Activated T-helper 9 cell treated with anti-CD3 and anti-CD28 coated beads, Interleukin-2, amount 50 U/mL, for 16 hours (primary cell): ENCODE measurements around the gene NAA25.
A peak's percentile ranks its signal among the peaks of the same experiment; 100 is the strongest.
"Not testable (repeated sequence)": the region's sequence is repeated elsewhere in the genome, so short reads cannot be mapped to it uniquely, and the experiment has no call there.

ENCODE experiments used
- DNase-seq: peaks from one replicate; pipeline ENCODE4 v3.0.0-alpha.2; 2020; ENCODE audit warnings: low read depth

NAA25 gene

DNA sequence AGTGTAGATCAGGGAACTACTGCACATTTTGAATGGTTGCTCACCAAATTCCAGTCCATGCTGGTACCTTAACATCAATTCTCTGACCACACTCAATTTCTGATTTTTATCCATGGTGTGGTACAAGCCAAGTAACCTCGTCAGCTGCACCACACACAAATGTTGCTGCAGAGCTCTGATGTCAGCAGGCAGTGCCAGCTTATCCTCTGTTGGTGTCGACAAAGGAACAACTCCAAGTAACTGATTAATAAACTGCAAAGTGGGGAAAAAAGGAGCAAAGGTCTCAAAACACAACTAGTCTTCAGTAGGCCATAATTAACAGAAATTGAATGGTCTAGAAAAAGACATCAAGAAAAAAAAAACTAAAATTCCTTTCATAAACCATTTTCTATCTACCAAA is 47.4 kb downstream of the NAA25 start:
- no peak for DNase-seq

DNA sequence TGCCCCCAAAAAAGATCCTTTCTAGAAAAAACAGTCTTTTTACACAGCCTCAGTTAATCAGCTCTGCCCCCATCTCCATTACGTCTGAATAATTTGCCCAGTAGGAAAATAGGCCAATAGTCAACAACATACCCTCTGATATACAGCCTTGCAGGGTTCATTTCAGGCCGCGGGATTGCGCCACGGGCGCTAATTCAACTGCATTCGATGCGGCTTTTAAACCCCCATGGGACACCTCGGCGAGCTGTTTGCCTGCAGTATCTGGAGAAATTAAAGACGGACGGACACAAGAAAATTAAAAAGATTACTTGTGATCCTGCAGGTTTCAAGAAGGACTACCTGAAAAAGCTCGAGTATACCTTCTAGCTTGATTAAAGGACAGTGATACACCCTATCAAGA is 59.2 kb downstream of the NAA25 start:
- DNase-seq: no peak

DNA sequence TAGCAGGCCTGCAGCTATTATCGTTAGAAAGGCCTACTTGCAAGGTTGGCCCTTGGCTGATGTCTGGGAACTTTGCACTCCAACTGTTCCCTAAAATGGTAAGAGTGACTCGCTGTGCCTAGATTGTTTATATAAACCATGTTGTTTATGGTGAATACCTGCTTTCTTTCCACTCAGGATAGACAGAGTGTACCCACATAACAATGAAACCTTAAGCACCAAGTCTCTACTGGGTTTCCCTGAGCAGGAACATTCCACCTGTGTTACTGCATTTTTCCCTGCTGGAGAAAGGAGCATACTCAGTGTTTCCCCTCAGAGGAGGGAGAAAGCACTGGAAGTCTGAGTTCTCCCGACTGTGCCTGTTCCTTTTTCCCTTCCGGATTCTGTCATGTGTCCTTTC is 62.6 kb downstream of the NAA25 start:
- DNase-seq: no peak

DNA sequence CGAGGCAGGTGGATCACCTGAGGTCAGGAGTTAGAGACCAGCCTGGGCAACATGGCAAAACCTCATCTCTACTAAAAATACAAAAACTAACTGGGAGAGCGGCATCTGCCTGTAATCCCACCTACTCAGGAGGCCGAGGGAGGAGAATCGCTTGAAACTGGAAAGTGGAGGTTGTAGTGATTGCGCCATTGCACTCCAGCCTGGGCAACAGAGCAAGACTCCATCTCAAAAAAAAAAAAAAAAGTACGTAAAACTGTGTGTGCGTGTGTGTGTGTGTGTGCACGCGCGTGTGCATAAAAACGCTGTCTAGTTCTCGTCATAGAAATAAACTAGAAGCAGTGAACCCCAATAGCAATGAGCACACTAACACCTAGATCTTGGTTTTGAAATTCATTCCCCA is 72.0 kb downstream of the NAA25 start:
- not testable (repeated sequence) for DNase-seq

DNA sequence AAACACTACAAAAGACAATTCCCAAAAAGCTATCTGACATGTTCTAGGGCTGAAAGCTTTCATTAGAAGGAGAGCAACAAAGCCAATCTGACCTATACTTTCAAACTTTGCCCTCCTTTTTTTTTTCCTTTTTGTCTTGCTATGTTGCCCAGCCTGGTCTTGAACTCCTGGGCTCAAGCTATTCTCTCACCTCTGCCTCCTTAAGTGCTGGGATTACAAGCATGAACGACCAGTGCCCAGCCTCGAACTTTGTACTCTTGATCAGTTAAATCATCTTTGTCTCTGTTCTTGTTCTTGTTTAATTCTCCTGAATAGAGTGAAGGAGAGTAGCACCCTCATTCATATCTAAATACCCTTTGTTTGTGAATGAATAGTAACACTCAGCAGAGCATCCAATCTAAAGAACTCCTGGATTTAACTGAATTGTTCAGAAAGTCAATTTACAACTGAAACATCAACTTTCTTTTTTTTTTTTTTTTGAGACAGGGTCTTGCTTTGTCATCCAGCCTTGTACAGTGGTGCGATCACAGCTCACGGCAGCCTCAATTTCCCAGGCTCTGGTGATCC is 73.3 kb downstream of the NAA25 start:
- DNase-seq: no peak

DNA sequence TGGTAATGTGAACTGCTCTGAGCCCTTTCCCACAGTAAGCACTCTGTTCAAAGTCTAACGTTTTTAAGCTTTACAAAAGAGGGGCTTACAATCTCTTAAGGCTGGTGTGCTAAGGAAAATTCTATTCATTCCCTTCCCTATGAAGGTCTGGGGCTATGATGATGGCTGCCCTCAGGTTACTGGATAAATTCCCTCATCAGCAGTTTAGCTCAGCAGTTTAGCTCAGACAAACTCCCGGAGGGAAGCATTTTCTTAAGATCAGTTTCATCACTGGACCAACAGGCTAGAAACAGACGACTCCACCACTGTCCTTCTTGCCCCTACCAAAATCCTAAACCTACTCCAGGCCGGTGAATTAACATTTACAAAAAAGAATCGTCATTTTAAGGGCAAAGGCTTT is 76.3 kb downstream of the NAA25 start:
- DNase-seq: no peak

DNA sequence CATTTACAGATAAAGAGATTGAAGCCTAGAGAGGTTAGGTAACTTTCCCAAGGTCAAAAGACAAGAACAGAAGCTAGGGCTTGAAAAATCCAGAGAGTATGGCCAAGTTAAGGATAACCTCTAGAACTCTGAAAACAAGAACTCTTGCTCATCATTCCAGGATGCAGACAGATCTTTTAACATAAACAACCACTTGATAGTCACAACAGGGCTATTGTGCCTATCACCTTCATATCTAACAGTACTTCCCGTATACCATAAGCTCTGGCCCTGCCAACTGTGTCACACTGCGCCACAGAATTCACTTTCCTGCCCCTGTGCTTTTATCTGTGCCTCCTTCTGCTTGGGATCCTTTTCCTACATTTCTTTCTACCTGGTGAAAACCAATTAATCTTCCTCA is 77.1 kb downstream of the NAA25 start:
- DNase-seq: no peak

DNA sequence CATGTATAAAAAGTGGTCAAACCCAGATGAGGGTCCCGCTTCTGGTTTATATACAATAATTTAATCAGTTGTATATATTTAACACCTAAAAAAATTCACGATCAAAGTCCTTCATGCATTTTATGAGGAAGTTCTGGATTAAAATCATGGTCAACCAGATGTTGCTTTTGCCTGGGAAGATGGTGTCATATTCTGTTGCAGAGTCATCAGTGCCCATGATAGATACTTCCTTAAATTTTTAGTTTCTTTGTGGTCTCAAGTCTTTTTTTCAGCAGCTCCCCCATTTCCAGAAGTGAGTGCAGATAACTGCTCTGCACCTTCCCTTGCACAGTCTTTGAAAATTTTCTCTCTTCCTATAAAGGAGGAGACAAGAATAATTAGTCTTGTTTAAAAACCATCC is 79.3 kb downstream of the NAA25 start:
- no peak for DNase-seq

DNA sequence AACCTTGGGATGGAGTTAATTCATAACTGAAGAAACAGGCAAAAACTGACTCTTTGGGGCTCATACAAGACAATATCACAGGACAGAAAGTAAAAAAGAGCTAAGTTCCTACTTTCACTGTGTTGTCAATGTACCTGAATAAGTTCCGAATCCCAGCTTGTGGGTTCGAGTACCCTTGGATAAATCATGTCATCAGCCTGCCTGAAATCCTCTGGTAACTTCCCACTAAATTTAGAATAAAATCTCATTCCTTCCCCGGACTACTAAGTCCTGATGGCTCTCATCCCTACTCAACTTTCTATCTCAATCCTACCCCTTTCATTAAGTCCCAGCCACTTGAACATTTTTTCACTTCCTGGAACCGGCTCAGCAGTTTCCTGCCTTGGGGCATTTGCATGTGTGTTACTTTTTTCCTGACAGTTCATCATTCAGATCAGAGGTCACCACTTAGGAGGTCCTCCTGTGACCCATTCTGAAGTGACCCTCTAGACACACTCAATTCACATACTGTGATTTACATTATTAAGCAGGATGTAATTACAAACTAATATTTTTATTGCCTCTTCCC is 82.7 kb downstream of the NAA25 start:
- no peak for DNase-seq

DNA sequence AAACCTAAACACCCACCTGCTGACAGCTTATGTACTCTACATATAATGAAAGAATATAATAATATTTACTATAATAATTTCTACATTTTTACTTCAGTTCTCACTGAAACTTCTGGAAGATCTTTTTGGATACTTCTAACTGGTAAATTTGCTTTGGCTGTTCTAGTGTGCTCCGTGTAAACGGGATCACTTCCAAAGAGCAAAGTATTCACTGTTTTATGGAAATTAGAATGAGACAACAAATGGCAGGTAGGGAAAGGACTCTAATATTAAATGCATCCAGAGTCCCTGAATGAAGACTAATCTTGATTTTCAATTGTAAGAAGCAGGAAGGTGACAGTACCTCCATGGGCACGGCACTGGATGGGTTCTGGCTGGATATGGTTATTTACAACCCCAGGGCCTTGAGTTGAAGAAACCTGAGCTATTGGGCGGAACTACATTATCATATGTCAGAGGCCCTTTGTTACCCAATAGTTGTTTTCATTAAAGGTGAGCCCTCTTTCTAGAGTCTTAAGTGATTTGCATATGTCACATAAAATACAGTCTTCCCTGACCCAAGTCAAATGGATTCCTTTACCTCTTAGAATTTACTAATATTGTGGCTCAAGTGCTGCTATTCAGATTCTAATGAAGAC is 84.7 kb downstream of the NAA25 start:
- no peak for DNase-seq

DNA sequence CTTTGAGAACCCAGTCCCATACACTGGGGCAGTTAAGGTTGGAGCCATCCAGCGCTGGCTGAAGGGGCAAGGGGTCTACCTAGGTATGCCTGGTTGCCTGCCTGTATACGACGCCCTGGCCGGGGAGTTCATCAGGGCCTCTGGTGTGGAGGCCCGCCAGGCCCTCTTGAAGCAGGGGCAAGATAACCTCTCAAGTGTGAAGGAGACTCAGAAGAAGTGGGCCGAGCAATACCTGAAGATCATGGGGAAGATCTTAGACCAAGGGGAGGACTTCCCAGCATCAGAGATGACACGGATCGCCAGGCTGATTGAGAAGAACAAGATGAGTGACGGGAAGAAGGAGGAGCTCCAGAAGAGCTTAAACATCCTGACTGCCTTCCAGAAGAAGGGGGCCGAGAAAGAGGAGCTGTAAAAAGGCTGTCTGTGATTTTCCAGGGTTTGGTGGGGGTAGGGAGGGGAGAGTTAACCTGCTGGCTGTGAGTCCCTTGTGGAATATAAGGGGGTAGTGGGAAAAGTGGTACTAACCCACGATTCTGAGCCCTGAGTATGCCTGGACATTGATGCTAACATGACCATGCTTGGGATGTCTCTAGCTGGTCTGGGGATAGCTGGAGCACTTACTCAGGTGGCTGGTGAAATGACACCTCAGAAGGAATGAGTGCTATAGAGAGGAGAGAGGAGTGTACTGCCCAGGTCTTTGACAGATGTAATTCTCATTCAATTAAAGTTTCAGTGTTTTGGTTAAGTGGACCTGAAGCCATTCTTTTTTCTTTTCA is 86.2 kb downstream of the NAA25 start:
- no peak for DNase-seq

DNA sequence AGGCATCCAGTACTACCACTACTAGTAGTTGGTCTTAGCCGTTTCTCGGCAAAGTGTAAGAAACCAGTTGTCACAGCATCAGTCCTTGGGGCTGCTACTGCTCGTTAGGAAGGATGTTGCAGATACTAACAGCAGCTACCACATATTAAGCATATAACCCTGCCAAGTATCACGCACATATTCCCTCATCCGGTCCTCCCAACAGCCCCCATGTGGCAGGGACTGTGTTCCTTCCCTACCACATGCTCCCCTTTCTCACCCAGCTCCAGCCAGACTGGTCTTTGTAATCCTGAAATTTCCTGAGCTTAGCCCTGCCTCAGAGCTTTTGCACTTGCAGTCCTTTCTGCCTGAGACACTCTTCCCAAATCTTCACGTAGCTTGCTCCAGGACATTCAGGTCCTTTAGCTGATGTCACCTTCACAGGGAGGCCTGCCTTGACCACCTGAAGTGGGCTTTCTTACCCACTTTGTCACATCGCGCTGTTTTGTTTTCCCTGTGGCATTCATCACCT is 87.6 kb downstream of the NAA25 start:
- no peak for DNase-seq

DNA sequence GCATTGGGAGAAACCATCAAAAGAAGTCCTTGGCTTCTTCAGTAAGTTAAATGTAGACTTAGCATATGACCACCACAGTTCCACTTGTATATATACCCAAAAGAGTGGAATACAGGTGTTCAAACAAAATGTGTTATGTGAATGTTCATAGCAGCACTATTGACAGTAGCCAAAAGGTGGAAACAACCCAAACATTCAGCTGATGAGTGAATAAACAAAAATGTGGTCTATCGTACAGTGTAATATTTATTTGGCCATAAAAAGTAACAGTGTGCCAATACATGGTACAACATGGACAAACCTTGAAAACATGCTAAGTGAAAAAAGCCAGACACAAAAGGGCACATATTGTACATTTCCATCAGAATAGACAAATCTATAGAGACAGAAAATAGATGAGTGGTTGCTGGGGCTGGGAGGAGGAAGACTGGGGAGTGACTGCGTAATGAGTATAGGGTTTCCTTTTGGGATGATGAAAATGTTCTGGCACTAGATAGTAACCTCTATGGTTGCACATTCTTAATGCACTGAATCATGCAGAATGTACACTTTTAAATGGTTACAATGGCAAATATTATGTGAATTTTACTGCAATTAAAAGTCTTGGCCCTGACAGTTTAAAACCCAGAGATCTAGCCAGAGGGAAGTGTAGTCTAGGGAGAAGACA is 89.9 kb downstream of the NAA25 start:
- no peak for DNase-seq

DNA sequence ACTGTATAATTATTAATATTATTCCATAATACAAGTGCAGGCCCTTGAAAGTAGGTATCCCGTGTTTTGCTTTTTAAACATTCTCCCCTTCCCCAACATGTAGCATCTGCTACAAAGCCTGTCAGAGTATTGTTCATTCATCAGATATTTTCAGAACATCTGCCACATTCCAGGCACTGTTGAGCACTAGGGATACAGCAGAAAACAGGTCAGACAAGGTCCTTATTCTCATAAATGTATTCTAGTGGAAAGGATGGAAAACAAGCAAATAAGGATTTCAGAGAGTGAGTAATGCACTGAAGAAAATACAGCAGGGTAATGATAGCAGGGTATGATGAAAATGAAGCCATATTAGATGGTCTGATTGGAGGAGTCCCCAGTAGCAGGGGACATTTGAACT is 91.5 kb downstream of the NAA25 start:
- no peak for DNase-seq

DNA sequence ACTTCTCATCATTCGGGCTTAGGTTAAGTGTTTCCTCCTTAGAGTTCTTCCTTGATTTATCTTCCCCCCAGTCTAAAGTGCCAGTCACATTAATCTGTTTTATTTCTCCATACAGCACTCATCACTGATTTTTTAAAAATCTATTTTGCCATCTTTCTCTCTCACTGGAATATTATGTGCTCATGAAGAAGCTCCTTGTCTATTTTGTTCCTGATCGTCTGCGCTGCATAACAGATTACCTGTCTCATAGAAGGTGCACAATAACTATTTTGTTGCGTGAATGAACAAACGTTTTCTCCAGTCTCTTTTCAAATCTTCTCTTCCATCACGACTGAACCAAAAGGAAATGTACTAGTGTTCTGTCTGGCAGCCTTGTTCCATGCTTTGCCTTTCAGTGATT is 92.6 kb downstream of the NAA25 start:
- DNase-seq: no peak

DNA sequence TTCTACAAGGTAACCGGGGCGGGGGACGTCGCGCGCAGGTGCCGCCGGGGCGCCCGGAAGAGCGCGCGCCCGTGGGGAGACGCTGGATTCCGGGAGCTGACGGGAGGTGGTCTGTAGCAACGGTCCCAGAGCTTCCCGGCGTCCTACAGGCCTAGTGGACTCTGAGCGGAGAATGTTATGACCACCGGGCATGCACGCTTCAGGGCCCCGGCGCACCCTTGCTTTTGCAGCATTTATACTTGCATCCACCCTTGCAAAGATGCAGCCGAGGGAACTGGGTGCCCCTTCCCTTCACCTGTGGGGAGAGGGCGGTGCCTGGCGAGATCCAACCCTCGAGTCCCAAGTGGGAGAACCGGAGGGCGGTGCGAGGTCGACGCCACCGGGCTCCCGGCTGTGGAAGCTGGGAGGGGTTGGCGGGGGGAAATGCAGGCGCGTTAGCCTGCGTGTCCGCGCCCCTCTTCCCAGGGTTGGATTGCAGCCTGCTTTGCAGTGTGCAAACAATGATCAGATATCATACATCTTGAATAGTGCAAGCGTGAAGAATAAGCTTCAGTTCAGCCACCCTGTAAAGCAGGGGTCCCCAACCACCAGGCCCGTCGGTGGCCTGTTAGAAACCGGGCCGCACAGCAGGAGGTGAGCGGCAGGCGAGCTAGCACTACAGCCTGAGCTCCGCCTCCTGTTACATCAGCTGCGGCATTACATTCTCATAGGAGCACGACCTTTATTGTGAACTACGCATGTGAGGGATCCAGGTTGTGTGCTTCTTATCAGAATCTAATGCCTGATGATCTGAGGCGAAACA is 94.8 kb downstream of the NAA25 start:
- peak; percentile 60 for DNase-seq

DNA sequence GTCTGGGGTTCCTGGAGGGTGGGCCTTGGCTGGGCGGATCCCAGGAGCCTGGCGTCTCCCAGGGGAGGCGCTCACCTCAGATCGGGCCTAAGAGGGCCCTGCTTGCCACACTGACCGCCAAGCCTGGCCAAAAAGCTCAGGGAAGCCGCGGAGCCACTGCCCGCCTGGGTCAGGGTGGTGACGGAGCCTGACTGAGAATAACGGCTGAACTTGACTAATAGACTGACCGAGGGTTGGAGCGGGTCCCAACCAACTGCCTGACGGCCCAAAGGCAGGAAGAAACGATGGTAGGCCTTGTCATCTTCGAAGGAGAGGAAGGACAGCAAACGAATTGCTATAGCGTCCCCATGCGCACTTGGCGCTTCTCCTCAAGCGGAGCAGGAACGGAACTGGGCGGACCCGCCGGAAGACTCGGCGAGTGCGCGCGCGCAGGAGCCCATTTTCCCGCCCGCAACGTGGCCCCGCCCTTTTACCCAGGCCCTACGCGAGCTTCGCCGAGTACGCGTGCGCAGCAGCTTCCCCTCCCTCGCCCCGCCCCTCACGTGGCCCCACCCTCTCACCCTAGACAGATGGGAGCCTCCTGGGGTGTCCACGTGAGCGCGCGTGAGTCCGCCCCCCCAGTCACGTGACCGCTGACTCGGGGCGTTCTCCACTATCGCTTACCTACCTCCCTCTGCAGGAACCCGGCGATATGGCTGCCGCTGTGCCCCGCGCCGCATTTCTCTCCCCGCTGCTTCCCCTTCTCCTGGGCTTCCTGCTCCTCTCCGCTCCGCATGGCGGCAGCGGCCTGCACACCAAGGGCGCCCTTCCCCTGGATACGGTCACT is 95.6 kb downstream of the NAA25 start, which contains the start of the genes ERP29 and TMEM116:
Gene ERP29, plus strand, starts transcription at position 652 of the 826 bp plus-strand sequence. Its CDS starts 40 bp downstream, at position 692.
Gene TMEM116, minus strand, starts transcription at position 391 of the 826 bp plus-strand sequence. CDS start 7,895 bp downstream, outside the sequence.
- peak; percentile 100 for DNase-seq

DNA sequence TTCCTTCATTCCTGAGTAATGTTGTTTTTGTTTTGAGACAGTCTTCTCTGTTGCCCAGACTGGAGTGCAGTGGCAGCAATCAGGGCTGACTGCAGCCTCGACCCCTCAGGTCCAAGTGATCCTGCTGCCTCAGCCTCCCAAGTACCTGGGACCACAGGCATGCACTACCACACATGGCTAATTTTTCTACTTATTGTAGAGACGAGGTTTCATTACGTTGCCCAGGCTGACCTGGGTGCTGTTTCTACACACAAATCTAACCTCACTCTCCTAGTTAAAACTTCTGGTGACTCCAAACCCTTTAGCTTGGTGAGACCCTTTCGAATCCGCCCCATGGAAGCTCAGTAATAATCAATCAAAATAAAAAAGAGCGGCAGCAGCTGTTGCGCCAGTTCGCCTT is 96.9 kb downstream of the NAA25 start:
- DNase-seq: no peak

DNA sequence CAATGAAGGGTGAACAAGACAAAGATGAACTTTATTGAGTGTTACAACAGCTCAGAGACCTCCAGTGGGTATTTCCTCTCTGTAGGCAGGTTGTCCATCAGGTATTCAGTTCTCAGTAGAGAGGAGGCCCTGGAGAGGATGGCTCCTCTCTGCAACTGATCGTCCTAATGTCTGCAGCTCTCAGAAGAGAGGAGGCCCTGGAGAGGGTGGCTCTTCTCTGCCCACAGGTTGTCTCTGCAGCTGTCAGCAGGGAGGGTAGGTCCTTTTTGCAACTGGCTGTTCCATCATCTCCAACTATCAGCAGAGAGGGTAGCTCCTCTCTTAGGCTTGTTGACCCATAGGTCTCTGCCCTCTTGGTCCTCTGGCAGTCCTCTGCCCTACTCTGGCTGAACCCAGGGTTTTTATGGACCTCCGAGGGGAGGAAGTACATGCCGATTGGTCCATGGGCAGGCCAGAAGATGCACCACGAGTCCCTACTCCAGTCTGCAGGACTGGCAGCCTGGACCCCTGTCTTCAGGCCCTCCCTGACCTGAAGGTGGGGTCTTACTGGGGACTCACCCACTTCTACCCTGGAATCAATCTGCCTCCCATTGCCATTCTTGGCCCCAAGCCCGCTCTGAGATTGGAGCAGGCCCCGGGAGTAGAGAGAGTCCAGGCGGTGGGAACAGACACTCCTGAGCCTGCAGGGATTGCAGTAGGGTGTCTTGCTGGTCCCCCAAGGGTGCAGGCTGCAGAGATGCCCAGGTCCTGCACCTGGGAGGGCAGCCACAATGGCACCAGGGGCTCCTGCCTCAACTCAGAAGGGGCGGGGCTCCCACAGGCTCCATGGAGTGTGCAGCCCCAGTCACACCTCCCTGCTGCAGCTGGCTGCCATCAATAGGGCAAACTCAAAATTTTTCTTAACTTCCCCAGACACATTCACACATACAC is 97.9 kb downstream of the NAA25 start:
- no peak for DNase-seq
